HepG2 (cell line): ENCODE measurements around the gene SYNM. TPM values are rescaled to one million over a fixed set of nuclear protein-coding genes. Genes with fewer than 3 reads are reported as not detected.

ENCODE experiments used
- CTCF ChIP-seq: sonication (generic); formaldehyde crosslinking; IDR thresholded peaks from 2 replicates; pipeline ENCODE4 v1.5.0; 2020; ENCODE audit warnings: mild to moderate bottlenecking, missing genetic modification reagents, moderate library complexity
- PAWR ChIP-seq: sonication (generic); formaldehyde crosslinking; IDR thresholded peaks from 2 replicates; pipeline ENCODE4 v1.4.0; 2020; ENCODE audit warnings: missing genetic modification reagents, mild to moderate bottlenecking, borderline replicate concordance
- POLR2A ChIP-seq, 2 experiments: IDR thresholded peaks; 2 replicates each; pipeline ENCODE4 v1.6.1; 2011; ENCODE audit warnings: low read depth in 2 of 2, low read length in 2 of 2, mild to moderate bottlenecking in 1 of 2, moderate library complexity in 1 of 2; ENCODE audit not compliant: insufficient read depth in 1 of 2
- SAP130 ChIP-seq: IDR thresholded peaks from 2 replicates; pipeline ENCODE4 v1.6.1; 2016; ENCODE audit warnings: low read depth
- SNAPC4 ChIP-seq: sonication (generic); formaldehyde crosslinking; IDR thresholded peaks from 2 replicates; pipeline ENCODE4 v1.4.0; 2020; ENCODE audit warnings: mild to moderate bottlenecking, missing genetic modification reagents
- ZBTB33 ChIP-seq: sonication (generic); formaldehyde crosslinking; IDR thresholded peaks from 2 replicates; pipeline ENCODE4 v1.4.0; 2020; ENCODE audit warnings: missing genetic modification reagents
- polyA plus RNA-seq, 8 experiments: library from polyadenylated mRNA; depleted of rRNA in 3 of 8; stranded (reverse) in 7 of 8; unstranded in 1 of 8; fragments of >200 nt; fragmentation: Illumina TruSeq in 4 of 8; extraction: Trizol in 4 of 8; gene quantifications; 2 replicates each; pipeline versions ENCODE4 v1.2.1 to v1.2.3, GENCODE V29; 2011 to 2016; ENCODE audit warnings: low read depth in 4 of 8, missing spikeins in 1 of 8, mixed read lengths in 1 of 8; ENCODE audit not compliant: insufficient read depth in 1 of 8
- total RNA-seq, 5 experiments: library from RNA; depleted of rRNA; stranded (reverse); fragments of >200 nt; fragmentation: Illumina TruSeq; extraction: Trizol; gene quantifications; 2 replicates each; pipeline ENCODE4 v1.2.3, GENCODE V29; 2016; ENCODE audit warnings: low read depth in 1 of 5
- TF ChIP-seq, protein P1 (sequence below): sonication (generic); formaldehyde crosslinking; IDR thresholded peaks from 2 replicates; pipeline ENCODE4 v1.8.0; 2022; ENCODE audit warnings: mild to moderate bottlenecking, missing genetic modification reagents, moderate library complexity
- TF ChIP-seq, protein P2 (sequence below): sonication (generic); formaldehyde crosslinking; IDR thresholded peaks from 2 replicates; pipeline ENCODE4 v1.4.0; 2020; ENCODE audit warnings: low read depth, missing genetic modification reagents
- TF ChIP-seq, protein P3 (sequence below): sonication (generic); formaldehyde crosslinking; IDR thresholded peaks from 2 replicates; pipeline ENCODE4 v1.8.1; 2023; ENCODE audit warnings: missing genetic modification reagents, mild to moderate bottlenecking, borderline replicate concordance
- TF ChIP-seq, protein P4 (sequence below): IDR thresholded peaks from 2 replicates; pipeline ENCODE4 v1.6.1; 2016; ENCODE audit warnings: low read depth

Gene SYNM
- total and polyA plus RNA-seq, 2 of the 13 experiments (the other 11 are each of a cell fraction or from before 2014, with no cell fraction given): 1.1 to 3.7 TPM

- TF ChIP-seq SNAPC4 (CRISPR knock-in tag) (no peak), PAWR (CRISPR knock-in tag) (no peak), POLR2A (IDR thresholded peaks at IDR 0.05; ENCODE audit: insufficient read depth in 1 of 2, low read depth in 2 of 2, low read length in 2 of 2) (no peak), CTCF (CRISPR knock-in tag) (peak; percentile 91), SAP130 (CRISPR knock-in tag) (peak; percentile 47), ZBTB33 (no peak)
- TF ChIP-seq, protein P1, sequence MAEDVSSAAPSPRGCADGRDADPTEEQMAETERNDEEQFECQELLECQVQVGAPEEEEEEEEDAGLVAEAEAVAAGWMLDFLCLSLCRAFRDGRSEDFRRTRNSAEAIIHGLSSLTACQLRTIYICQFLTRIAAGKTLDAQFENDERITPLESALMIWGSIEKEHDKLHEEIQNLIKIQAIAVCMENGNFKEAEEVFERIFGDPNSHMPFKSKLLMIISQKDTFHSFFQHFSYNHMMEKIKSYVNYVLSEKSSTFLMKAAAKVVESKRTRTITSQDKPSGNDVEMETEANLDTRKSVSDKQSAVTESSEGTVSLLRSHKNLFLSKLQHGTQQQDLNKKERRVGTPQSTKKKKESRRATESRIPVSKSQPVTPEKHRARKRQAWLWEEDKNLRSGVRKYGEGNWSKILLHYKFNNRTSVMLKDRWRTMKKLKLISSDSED (CRISPR knock-in tag): no peak
- TF ChIP-seq, protein P2, sequence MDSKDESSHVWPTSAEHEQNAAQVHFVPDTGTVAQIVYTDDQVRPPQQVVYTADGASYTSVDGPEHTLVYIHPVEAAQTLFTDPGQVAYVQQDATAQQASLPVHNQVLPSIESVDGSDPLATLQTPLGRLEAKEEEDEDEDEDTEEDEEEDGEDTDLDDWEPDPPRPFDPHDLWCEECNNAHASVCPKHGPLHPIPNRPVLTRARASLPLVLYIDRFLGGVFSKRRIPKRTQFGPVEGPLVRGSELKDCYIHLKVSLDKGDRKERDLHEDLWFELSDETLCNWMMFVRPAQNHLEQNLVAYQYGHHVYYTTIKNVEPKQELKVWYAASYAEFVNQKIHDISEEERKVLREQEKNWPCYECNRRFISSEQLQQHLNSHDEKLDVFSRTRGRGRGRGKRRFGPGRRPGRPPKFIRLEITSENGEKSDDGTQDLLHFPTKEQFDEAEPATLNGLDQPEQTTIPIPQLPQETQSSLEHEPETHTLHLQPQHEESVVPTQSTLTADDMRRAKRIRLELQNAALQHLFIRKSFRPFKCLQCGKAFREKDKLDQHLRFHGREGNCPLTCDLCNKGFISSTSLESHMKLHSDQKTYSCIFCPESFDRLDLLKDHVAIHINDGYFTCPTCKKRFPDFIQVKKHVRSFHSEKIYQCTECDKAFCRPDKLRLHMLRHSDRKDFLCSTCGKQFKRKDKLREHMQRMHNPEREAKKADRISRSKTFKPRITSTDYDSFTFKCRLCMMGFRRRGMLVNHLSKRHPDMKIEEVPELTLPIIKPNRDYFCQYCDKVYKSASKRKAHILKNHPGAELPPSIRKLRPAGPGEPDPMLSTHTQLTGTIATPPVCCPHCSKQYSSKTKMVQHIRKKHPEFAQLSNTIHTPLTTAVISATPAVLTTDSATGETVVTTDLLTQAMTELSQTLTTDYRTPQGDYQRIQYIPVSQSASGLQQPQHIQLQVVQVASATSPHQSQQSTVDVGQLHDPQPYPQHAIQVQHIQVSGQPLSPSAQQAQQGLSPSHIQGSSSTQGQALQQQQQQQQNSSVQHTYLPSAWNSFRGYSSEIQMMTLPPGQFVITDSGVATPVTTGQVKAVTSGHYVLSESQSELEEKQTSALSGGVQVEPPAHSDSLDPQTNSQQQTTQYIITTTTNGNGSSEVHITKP: no peak
- TF ChIP-seq, protein P3, sequence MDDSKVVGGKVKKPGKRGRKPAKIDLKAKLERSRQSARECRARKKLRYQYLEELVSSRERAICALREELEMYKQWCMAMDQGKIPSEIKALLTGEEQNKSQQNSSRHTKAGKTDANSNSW: no peak
- TF ChIP-seq, protein P4, sequence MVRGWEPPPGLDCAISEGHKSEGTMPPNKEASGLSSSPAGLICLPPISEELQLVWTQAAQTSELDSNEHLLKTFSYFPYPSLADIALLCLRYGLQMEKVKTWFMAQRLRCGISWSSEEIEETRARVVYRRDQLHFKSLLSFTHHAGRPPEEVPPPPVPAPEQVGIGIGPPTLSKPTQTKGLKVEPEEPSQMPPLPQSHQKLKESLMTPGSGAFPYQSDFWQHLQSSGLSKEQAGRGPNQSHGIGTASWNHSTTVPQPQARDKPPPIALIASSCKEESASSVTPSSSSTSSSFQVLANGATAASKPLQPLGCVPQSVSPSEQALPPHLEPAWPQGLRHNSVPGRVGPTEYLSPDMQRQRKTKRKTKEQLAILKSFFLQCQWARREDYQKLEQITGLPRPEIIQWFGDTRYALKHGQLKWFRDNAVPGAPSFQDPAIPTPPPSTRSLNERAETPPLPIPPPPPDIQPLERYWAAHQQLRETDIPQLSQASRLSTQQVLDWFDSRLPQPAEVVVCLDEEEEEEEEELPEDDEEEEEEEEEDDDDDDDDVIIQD (CRISPR knock-in tag): peak; percentile 67; the same call in 1 of the 2 replicates
Observed at GRCh38 chr15:99076555-99077308, 28.1 kb upstream of the SYNM start (continued).
